GM21390 (cell line): ENCODE data around the gene MESD.

Source experiments
- ATAC-seq: cut with Tn5 transposase; IDR thresholded peaks from one replicate; pipeline ENCODE4 v1.9.1; 2021; ENCODE audit not compliant: unreplicated experiment

The MESD gene

GRCh38 chr15:80992006-80992405 is 2.4 kb upstream of the MESD start:
- ATAC-seq, result no peak

DNA sequence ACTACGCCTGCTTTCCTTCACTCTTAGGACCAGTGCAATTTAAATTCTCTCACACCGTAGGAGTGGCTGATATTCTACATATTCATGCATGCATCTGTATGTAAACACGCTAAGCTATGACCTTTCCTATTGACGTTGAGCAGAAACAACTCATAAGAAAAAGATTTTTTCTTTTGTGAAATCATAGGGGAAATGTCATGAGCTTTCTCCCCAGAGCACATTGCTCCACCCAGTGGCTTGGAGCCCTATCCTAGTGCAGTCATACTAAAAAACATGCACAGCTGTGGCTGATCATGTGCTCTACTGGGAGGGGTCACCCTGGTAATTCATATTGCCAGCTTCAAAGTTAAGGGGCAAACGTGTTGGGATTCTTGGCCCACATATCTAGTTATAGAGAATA is 1.8 kb upstream of the MESD start:
- ATAC-seq, result no peak

DNA sequence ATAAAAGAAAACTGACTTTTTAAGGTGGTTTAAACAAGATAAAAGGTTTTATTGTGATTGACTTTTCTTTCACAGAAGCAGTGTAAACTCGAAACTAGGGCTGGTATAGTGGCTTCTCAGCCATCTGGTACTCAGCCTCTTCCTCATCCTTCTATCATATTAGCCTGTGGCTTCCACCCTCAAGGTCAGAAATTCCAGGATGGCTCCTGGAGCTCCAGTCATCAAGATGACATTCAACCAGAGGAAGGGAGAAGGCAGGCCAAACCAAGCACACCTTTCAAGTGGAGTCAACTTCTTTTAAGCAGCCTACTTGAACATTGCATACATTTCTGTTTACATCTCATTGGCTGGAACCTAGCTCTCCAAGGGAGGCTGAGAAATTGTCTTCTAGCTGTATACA is 1.3 kb upstream of the MESD start:
- no peak for ATAC-seq

- peak; percentile 4 for ATAC-seq
Observed at GRCh38 chr15:80989081-80989517, 520 bp downstream of the MESD start.

GRCh38 chr15:80988148-80988796 is 1.3 kb downstream of the MESD start:
- ATAC-seq, result no peak

DNA sequence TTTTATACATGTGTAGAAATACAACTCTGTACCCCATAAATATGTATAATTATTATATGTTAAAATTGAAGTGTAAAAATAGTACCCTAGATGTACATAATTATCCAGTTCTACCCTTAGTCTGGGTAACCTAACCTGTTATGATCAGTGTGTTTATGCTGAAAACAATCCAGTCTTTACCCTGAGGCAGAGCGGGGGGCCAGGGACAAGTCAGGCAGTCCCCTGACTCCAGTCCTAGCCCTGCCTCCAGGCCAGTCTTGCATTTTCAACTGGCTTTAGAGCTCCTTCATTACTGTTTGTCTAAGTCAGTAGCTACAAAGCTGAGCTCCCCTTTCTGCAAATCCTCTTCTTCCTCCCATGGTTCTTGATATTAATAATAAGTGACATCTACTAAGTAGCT is 3.1 kb downstream of the MESD start:
- no peak for ATAC-seq

GRCh38 chr15:80985981-80986380 is 3.6 kb downstream of the MESD start:
- ATAC-seq, result no peak

DNA sequence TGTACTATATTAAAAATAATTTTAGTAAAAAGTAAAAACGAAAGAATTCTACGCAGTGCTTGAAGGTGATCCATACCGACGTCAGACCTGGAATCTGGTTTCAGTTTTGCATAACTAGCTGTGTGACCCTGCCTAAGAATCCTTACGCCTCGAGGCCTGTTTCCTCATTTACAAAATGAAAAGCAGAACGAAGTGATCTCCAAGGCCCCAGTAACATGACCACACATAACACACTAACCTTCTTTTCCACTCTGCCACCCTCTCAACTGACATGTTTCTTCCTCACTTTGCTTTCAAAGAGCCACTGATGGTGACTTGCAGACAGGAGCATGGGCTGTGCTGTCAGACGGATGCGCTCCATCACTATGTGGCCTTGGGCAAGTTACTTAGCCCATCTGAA is 4.8 kb downstream of the MESD start:
- no peak for ATAC-seq

DNA sequence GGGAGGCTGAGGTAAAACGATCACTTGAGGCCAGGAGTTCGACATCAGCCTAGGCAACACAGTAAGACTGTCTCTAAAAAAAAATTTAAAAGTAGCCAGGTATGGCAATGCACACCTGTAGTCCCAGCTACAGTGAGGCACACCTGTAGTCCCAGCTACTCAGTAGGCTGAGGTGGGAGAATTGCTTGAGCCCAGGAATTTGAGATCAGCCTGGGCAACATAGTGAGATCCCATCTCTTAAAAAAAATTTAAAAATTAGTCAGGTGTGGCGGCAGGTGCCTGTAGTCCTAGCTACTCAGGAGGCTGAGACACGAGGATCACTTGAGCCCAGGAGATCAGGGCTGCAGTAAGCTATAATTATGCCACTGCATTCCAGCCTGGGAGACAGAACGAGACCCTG is 6.8 kb downstream of the MESD start:
- ATAC-seq, result no peak

DNA sequence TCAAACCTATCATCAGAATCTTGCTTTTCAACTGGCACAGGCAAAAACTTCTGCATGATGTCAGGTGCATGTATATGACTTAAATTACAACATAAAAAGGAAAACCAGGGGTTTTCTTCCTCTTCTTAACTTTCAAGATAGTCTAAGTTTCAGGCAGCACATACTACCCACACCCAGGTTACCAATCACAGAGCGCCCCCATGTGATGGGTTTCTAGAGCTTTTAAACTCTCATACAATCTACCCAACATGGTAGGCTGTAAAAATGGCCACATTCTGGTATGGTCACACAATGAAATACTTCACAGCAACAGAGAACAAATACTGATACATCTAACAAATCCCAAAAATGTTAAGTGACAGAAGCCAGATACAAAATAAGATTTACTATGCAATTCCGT is 7.4 kb downstream of the MESD start:
- ATAC-seq, result no peak

DNA sequence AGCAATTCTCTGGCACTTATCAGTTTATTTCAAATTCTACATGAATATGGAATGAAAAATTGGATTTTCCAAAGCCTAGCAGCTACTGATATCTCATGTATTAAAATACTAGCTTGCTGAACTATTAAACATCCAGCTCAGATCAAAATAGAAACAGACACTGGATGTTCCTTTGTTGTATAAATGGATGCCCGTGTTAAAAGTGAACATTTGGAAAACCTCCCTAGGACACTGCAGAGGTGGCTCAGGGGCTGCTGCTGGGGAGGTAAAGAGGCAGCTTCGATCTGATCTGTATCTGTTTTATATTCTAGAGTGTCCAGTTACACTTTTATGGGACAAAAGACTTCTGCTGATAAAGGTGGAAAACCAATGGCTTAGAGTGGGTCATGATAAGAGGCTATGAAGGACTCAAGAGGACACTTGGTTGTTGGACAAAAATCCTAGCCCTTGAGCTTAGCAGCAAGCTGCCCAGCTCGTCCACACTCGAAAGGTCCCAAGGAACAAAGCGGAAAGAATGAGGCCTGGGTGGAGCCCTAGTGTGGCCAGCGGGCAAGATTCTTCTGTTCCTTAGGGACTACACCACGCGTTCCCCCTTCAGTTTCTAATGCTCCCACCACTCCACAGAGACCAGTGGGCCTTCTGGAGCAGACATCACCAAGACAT is 9.9 kb downstream of the MESD start:
- no peak for ATAC-seq

- no peak for ATAC-seq
Observed at GRCh38 chr15:80978685-80979329, 10.8 kb downstream of the MESD start.

DNA sequence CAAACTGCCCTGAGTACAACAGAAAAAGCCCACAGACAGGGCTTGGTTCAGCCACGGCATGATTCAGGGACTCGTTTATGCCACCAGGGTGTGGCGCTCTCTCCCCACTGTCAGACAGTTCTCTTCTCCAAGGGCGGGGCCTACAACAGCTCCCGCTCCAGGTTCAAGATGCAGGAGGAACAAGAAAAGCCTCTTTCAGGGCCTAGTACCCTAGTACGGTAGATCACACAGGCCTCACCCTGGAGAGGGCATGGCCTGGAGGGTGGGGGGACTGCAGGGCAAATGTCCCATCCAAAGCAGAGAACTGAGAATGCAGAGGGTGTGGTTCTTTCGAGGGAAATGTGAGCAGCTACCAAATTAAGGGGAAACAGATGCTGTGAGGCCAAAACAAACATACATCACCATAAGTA is 12.0 kb downstream of the MESD start:
- no peak for ATAC-seq

GRCh38 chr15:80976851-80977250 is 12.8 kb downstream of the MESD start:
- no peak for ATAC-seq

DNA sequence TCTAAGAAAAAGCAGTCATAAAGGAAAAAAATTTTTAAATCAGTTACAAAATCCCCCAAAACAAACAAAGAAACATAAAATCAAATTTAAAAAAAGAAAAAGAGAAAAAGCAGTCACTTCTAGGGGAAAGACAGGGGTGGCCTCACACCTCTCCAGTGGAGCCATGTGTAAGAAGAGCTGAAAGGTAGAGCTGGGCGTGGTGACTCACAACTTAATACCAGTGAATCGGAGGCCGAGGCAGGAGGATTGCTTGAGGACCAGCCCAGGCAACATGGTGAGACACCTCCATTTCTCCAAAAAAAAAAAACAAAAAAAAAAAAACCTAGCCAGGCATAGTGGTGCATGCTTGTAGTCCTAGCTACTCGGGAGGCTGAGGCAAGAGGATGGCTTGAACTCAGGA is 14.7 kb downstream of the MESD start:
- ATAC-seq, result no peak

GRCh38 chr15:80972276-80972675 is 17.3 kb downstream of the MESD start:
- ATAC-seq, result no peak

GRCh38 chr15:80971143-80971542 is 18.5 kb downstream of the MESD start:
- ATAC-seq, result no peak

GRCh38 chr15:80970658-80971057 is 19.0 kb downstream of the MESD start:
- ATAC-seq, result no peak

GRCh38 chr15:80970018-80970657 is 19.5 kb downstream of the MESD start:
- no peak for ATAC-seq

DNA sequence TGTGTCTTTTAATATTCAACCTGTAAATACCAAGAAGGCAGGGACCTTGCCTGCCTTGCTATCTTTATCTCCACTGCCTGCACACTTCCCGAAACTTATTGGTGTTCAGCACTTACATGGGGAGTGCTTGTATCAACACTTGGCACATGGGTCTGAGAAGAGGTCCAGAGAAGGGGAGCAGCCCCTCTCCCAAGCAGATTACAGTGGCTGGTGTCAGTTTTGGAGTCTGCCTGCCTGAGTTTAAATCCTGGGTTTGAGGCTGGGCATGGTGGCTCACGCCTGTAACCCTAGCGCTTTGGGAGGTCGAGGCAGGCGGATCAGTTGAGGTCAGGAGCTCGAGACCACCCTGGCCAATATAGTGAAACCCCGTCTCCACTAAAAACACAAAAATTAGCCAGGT is 20.3 kb downstream of the MESD start:
- ATAC-seq, result no peak

GRCh38 chr15:80967991-80968510 is 21.6 kb downstream of the MESD start:
- no peak for ATAC-seq

DNA sequence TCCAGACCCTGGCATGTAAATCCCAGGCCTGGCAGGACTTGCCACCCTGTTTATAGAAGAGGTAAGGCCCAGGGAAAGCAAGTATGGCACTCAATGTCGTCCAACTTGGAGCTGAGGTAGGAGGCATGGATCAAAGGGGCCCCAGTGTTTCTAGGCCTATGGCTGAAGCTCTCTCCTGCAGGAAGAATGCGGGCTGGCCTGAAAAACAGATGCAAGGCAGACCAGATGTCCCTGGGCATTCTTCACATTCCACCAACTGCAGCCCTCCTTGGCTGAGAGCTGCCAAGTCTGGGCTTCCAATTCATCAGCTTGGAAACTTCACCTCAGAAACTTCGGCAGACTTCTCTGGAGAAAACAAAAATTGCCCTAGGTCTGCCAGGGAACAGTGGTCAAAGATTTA is 22.2 kb downstream of the MESD start:
- ATAC-seq, result no peak
